GM10248 (cell line): ENCODE measurements around the gene PIP5K1C.
A peak's percentile ranks its signal among the peaks of the same experiment; 100 is the strongest.
"Not testable (repeated sequence)": the region's sequence is repeated elsewhere in the genome, so short reads cannot be mapped to it uniquely, and the experiment has no call there.

Experiments
- CTCF ChIA-PET: fragments of 300-600 bp; sonication (Branson Sonifier 250); formaldehyde crosslinking; extraction: SDS; loops from one replicate; lab custom pipeline; 2021; ENCODE audit warnings: antibody characterized with exemption; lab: Yijun Ruan, JAX
- POLR2A ChIA-PET: fragments of 350-650 bp; sonication (Branson Sonifier 250); formaldehyde crosslinking; extraction: SDS; loops from one replicate; lab custom pipeline; 2020; ENCODE audit warnings: antibody characterized with exemption; lab: Yijun Ruan, JAX
- DNase-seq: peaks from one replicate; pipeline ENCODE4 v3.0.0; 2012; ENCODE audit errors: extremely low spot score
- TF ChIP-seq, protein P1 (sequence below): IDR thresholded peaks from 2 replicates; pipeline ENCODE4 v1.5.1; 2012; ENCODE audit warnings: mild to moderate bottlenecking, low read depth; ENCODE audit errors: extremely low read depth, missing control alignments, control extremely low read depth

Gene PIP5K1C

DNA sequence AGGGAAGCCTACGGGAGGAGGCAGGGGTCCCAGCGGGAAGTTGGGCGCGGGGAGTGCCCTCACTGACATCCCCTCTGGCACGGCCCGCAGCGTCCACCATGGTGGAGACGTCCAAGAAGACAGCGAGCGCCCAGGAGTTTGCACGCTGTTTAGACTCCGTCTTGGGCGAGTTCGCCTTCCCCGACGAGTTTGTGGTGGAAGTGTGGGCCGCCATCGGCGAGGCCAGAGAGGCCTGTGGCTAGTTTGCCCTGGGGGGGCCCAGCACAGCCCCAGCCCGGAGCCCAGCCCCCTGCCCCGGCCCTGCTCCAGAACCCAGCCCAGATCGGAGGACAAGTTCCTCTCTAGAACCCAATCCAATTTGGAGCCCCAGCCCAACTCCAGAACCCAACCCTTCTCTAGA, 110.3 kb downstream of the PIP5K1C start:
- TF ChIP-seq, protein P1, sequence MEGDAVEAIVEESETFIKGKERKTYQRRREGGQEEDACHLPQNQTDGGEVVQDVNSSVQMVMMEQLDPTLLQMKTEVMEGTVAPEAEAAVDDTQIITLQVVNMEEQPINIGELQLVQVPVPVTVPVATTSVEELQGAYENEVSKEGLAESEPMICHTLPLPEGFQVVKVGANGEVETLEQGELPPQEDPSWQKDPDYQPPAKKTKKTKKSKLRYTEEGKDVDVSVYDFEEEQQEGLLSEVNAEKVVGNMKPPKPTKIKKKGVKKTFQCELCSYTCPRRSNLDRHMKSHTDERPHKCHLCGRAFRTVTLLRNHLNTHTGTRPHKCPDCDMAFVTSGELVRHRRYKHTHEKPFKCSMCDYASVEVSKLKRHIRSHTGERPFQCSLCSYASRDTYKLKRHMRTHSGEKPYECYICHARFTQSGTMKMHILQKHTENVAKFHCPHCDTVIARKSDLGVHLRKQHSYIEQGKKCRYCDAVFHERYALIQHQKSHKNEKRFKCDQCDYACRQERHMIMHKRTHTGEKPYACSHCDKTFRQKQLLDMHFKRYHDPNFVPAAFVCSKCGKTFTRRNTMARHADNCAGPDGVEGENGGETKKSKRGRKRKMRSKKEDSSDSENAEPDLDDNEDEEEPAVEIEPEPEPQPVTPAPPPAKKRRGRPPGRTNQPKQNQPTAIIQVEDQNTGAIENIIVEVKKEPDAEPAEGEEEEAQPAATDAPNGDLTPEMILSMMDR: no peak
- ChIA-PET POLR2A (interaction anchor here (0.6 kb wide), 1 partner anchor 151 kb away, joined by 3 read pairs; no protein-coding TSS in a partner anchor), CTCF (interaction anchor here (0.8 to 3.1 kb wide), 2 partner anchors 45 to 120 kb away, joined by 3 to 17 read pairs; no protein-coding TSS in a partner anchor)
- no peak for DNase-seq

DNA sequence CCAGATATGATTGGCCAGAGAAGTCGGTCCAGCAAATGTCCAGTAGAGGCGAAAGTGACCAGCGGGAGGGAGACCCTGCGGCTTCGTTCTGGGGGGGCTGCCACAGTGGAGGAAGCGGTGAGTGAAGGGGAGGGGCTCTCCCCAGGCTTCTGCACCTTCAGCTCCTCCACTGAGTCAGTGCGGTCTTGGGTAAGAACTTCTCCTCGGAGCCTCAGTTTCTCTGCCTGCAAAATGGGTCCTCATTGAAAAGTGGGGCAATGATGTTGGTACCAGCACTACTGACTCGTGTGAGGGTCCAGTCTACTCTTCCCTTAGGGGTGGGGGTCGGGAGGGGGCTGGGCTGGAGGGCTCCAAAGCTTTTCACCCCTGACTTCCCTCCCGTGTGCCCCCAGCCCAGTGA, 110.8 kb downstream of the PIP5K1C start:
- CTCF ChIA-PET: interaction anchor here (1.4 kb wide), 1 partner anchor 15 kb away, joined by 3 read pairs; no protein-coding TSS in a partner anchor

DNA sequence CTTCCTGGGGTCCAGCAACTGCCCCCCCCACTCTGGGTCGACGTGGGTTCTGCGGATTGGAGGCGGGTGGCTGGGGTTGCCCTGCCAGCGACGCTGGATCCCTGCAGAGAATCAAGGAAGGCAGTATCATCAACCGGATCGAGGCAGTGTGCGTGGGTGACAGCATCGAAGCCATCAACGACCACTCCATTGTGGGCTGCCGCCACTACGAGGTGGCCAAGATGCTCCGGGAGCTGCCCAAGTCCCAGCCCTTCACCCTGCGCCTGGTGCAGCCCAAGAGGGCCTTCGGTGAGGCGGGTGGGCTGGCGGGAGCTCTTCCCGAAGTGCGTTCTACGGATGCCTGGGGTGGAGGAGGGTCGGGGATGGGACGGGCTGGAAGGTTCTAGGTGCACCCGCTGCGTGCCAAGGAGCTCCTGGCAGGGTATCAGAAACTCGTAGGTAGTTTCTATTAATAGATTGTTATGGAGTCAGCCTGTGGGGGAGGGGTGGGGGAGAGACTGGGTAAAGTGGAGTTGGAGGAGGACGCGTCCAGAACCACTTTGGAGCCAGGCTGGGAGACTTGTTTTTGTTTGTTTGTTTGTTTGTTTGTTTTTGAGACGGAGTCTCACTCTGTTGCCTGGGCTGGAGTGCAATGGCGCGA, 113.4 kb downstream of the PIP5K1C start:
- no peak for DNase-seq
- TF ChIP-seq, protein P1: no peak
- ChIA-PET POLR2A (no interaction called here), CTCF (interaction anchor here (1.0 to 2.5 kb wide), 6 partner anchors 11 to 243 kb away, joined by 3 to 7 read pairs (median 4); no protein-coding TSS in a partner anchor)

More for the DNA sequence above, 110.8 kb downstream of the PIP5K1C start:
- TF ChIP-seq, protein P1: no peak
- POLR2A ChIA-PET: no interaction called here
- no peak for DNase-seq

DNA sequence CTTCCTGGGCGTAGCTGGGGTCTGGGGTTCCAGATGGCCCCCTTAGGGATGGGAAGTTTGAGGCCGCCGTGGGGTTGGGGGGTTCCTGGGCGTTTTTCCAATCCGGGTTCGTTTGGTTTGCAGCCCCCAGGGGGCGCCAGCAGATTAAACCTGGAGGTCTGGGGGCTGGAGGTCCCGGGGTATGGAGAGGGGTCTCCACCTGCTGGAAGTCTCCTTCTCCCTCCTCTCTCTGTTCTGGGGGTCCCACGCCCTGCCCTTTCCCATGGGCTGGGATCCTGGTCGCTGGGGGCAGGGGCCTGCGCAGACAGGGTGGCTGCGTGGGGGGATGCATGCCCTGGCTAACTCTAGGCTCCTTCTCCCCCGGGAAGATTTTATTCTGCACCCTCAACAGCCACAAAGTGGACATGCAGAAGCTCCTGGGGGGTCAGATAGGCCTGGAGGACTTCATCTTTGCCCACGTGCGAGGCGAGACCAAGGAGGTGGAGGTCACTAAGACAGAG, 114.1 kb downstream of the PIP5K1C start:
- ChIA-PET POLR2A (no interaction called here), CTCF (interaction anchor here (1.0 to 2.5 kb wide), 10 partner anchors 11 to 244 kb away, joined by 3 to 7 read pairs (median 4); no protein-coding TSS in a partner anchor)
- peak; percentile 70 for DNase-seq
- TF ChIP-seq, protein P1: peak; percentile 44

DNA sequence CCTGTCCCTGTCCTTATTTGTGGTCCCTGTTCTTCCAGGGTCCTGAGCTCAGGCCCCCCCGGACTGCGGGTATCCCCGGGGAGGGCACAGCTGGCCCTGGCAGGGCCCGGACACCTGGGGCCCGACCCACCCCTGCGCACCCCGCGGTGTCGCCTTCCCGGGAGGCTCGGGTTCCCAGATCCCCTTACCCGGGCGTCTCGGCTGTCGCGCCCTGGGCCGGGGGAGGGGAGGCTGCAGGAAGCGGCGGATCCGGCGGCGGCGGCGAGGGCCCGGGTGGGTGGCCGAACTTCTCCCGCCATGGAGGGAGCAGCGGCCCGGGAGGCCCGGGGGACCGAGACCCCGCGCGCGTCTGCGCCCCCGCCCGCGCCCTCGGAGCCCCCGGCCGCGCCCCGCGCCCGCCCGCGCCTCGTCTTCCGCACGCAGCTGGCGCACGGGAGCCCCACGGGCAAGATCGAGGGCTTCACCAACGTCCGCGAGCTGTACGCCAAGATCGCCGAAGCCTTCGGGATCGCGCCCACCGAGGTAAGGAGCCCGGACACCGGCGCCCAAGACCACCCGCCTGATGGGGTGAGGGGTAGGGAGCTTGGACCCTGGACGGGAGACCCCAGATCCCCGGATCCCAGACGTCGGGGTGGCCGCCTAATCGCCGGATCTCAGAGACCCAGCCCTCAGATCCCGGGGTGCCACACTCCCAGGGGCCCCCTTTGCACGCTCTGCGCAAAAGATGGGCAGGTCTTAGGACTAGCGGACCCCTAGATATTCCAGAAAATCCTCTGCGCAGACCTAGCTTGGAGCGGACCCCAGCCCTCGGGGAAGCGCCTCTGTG, 114.8 kb downstream of the PIP5K1C start, which contains the start of gene GIPC3:
Gene GIPC3 (plus strand): TSS at position 178 of the 826 bp plus-strand sequence. CDS start 120 bp downstream, at position 298.
- POLR2A ChIA-PET: no interaction called here
- TF ChIP-seq, protein P1: no peak
- no peak for DNase-seq
- CTCF ChIA-PET: interaction anchor here (1.0 to 2.5 kb wide), 8 partner anchors 10 to 244 kb away, joined by 3 to 7 read pairs (median 4); no protein-coding TSS in a partner anchor

DNA sequence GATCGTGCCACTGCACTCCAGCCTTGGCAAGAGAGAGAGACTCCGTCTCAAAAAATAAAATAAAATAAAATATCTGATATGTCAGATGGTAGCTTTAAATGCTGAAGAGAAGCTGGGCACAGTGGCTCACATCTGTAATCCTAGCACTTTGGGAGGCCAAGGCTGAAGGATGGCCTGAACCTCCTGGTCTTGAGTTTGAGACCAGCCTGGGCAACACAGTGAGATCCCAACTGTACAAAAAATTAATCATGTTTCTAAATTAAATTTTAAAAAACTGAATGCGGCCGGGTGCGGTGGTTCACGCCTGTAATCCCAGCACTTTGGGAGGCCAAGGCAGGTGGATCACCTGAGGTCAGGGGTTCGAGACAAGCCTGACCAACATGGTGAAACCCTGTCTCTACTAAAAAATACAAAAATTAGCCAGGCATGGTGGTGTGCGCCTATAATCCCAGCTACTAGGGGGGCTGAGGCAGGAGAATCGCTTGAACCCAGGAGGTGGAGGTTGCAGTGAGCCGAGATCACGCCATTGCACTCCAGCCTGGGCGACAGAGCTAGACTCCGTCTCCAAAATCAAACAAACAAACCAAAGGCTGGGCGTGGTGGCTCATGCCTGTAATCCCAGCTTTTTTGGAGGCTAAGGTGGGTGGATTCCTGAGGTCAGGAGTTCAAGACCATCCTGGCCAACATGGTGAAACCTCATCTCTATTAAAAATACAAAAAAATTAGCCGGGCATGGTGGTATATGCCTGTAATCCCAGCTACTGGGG, 116.0 kb downstream of the PIP5K1C start:
- DNase-seq, POLR2A ChIA-PET: not testable (repeated sequence)
- CTCF ChIA-PET: interaction anchor here (1.4 to 1.9 kb wide), 2 partner anchors 24 to 36 kb away, joined by 5 to 6 read pairs; no protein-coding TSS in a partner anchor

DNA sequence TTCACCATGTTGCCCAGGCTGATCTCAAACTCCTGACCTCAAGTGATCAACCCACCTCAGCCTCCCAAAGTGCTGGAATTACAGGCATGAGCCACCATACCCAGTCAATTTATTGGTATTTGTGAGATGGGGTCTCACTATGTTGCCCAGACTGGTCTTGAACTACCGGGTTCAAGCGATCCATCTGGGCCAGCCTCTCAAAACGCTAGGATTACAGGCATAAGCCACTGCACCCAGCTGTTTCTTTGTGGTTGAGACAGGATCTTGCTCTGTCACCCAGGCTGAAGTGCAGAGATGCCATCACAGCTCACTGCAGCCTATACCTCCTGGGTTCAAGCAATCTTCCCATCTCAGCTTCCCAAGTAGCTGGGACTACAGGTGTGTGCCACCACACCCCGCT, 118.5 kb downstream of the PIP5K1C start:
- CTCF ChIA-PET: interaction anchor here (1.2 to 2.2 kb wide), 2 partner anchors 14 to 37 kb away, joined by 3 to 7 read pairs; no protein-coding TSS in a partner anchor
- POLR2A ChIA-PET, DNase-seq: not testable (repeated sequence)
